AG09319 (cell line): ENCODE results near the gene TARBP1.
"Not testable (repeated sequence)": the region's sequence is repeated elsewhere in the genome, so short reads cannot be mapped to it uniquely, and the experiment has no call there.

Experiments
- DNase-seq: peaks from one replicate; pipeline ENCODE4 v3.0.0-alpha.2; 2010; ENCODE audit warnings: low read depth; ENCODE audit errors: extremely low read depth
- CTCF ChIP-seq: IDR thresholded peaks from 2 replicates; pipeline ENCODE4 v1.5.1; 2011; ENCODE audit warnings: low read depth, mild to moderate bottlenecking, inconsistent platforms, low read length, moderate library complexity

Gene TARBP1

GRCh38 chr1:234388094-234388493 lies 90.9 kb downstream of the TARBP1 start:
- DNase-seq, result no peak
- TF ChIP-seq CTCF, result no peak

GRCh38 chr1:234386122-234386521 lies 92.9 kb downstream of the TARBP1 start:
- no peak for TF ChIP-seq CTCF
- DNase-seq, result no peak

- no peak for TF ChIP-seq CTCF
- DNase-seq, result no peak
Measured at GRCh38 chr1:234381699-234382555, 97.1 kb downstream of the TARBP1 start.

- not testable (repeated sequence) for DNase-seq
Measured at GRCh38 chr1:234379591-234380109, 99.3 kb downstream of the TARBP1 start.

GRCh38 chr1:234375672-234376071 lies 103.3 kb downstream of the TARBP1 start:
- no peak for TF ChIP-seq CTCF
- no peak for DNase-seq

GRCh38 chr1:234373959-234374254 lies 105.1 kb downstream of the TARBP1 start:
- DNase-seq, result no peak
- no peak for TF ChIP-seq CTCF

GRCh38 chr1:234373064-234373958 lies 105.7 kb downstream of the TARBP1 start, which contains the start of gene COA6:
Gene COA6 (plus strand): TSS chr1:234373456. CDS start chr1:234373467, 11 bp downstream.
- DNase-seq, result peak; percentile 85
- TF ChIP-seq CTCF, result no peak
